HG03457 (cell line): ENCODE results near the gene MYO1B.

Experiments used
- ATAC-seq: cut with Tn5 transposase; IDR thresholded peaks from one replicate; pipeline ENCODE4 v1.9.1; 2021; ENCODE audit warnings: moderate number of reproducible peaks; ENCODE audit not compliant: unreplicated experiment

Gene MYO1B

DNA sequence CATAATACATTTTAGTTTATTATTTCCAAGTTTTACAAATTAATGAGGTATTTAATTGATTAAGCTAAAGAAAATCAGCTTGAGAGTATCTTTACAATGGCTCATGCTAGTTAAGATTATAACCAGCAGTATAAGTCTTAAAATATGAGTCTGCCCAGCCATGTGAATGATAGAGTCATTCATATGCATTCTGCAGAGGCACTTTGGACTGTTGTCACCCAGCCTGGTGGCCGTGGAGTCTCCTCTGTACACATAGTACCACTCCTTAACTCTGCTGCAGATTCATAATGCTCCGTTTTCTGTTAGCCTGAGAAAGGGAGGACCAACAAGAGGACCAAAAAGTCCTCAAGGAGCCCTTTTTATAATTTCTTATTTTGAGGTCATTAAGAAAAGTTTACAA lies 148.8 kb downstream of the MYO1B start:
- ATAC-seq: no peak

GRCh38 chr2:191396794-191397193 lies 151.6 kb downstream of the MYO1B start:
- no peak for ATAC-seq

DNA sequence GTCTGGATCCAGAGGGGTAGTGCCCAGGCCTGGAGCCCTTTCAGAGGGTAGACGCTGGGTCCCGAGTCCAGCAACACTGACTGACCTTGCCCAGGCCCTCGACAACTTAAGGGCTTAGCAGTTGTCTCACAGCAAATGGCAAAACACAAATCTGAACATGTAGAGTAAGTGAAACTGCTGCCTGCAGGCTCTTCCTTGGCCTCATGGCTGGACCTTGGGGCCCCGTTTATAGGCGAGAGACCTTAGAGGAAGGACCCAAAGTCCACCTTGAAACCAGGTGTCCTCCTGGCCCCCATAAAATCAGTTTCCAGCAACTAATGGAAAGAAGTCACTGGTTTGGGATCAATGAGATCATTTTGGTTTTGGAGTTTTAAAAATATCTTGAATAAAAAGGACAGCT lies 154.4 kb downstream of the MYO1B start:
- ATAC-seq: no peak

DNA sequence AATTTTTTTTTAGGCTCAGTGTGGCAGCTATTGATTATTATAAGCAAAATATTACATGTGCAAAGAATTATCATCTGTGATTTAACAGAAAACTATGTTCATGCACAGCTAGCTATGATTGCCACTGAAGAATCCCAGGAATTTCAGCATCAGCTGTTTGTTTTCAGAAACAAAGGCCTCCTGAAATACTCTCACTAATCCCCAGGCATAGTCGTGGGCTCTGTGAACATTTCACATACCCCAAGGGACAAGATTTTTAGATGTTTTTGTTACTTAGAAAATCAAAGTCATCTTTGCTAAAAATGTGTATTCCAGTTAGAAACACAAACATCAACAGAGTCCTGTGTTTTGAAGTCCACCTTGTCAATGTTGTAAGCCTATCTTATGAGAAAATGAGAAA lies 156.1 kb downstream of the MYO1B start:
- no peak for ATAC-seq

GRCh38 chr2:191402966-191403565 lies 157.9 kb downstream of the MYO1B start:
- no peak for ATAC-seq

- no peak for ATAC-seq
Measured at GRCh38 chr2:191404568-191404991, 159.4 kb downstream of the MYO1B start.

DNA sequence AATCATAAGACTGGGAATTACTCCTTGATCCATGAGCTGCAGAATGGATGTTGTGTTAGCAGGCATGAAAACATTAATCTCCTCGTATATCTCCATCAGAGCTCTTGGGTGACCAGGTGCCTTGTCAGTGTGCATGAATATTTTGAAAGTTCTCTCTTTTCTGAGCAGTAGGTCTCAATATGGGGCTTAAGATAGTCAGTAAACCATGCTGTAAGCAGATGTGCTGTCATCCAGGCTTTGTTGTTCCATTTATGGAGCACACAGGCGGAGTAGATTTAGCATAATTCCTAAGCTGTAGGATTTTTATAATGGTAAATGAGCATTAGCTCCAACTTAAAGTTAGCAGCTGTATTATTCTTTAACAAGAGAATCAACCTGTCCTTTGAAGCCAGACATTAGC lies 160.3 kb downstream of the MYO1B start:
- ATAC-seq: no peak

DNA sequence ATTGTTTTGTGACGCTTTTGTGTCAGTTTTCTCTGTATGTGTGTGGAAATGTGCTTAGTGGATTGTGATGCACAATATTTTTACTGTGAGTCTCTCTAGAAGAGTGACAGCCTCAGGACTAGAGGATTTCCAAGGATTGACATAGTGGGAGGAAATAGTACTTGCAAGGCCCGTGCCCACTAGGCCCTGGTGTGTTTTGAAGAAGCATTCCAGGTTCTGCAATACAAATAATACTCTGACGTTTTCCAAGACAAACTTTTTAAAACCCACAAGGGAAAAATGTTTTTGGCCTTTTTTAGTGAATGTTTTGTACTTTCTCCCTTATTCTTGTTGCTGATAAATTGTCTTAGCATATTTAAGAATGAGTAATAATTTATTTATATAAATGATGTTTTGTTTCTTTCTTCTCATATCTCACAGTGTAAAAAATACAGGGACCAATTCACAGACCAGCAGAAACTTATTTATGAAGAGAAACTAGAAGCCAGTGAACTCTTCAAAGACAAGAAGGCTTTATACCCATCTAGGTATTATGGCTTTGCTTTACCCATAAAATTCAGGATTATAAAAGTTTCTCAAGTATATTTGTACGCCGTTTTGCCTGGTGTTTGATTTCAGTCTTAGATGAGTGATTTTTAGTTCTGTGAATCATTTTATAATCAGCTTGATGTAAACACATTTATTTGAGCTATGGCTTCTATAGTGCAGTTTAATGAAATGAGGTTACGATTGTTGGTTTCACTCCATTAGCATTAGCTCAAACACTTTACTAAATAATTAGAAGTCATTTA lies 165.6 kb downstream of the MYO1B start:
- ATAC-seq: no peak

- no peak for ATAC-seq
Measured at GRCh38 chr2:191411472-191411871, 166.3 kb downstream of the MYO1B start.

GRCh38 chr2:191412353-191412752 lies 167.1 kb downstream of the MYO1B start:
- no peak for ATAC-seq

- ATAC-seq: no peak
Measured at GRCh38 chr2:191415101-191415500, 169.9 kb downstream of the MYO1B start.

- ATAC-seq: no peak
Measured at GRCh38 chr2:191415858-191416257, 170.7 kb downstream of the MYO1B start.

DNA sequence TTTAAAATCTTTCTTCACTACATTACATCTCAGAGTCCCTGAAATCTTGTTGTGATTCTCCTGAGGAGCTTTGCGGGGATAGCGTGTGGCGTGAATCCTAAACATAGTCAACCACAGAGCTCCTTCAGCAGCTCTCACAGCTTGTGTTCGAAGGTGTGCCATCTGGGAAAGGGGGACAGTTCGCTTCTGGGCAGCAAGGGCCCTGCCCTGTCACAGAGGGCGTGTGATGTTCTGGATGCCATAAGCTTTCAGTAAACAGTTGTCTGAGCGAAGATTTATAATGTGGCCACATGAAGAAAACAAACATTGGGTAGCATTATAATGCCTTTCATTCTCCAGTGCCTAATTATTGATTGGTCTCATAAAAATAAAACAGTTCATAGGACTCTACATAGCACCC lies 172.5 kb downstream of the MYO1B start:
- ATAC-seq: no peak

- ATAC-seq: no peak
Measured at GRCh38 chr2:191421950-191422349, 176.7 kb downstream of the MYO1B start.

GRCh38 chr2:191427031-191427430 lies 181.8 kb downstream of the MYO1B start:
- no peak for ATAC-seq

- no peak for ATAC-seq
Measured at GRCh38 chr2:191428141-191428540, 182.9 kb downstream of the MYO1B start.

GRCh38 chr2:191430476-191430875 lies 185.3 kb downstream of the MYO1B start:
- ATAC-seq: no peak

GRCh38 chr2:191432121-191432520 lies 186.9 kb downstream of the MYO1B start:
- no peak for ATAC-seq

DNA sequence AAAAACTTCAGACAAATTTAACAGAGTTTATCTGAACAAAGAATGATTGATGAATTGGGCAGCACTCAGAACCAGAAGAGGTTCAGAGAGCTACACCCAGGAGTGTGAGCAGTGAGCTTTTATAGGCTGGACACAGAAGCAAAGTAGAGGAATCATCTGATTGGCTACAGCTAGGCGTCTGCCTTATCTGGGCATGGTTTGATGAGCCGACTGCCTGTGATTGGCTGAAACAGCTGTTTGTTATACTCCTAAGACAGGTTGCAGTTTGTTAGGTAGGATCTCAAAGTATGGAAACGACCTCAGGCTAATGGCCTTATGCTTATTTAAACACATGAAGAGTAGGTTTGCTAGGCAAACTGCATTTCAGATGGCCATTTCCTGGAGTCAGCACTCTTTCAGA lies 188.9 kb downstream of the MYO1B start:
- ATAC-seq: no peak

GRCh38 chr2:191435141-191435540 lies 189.9 kb downstream of the MYO1B start:
- ATAC-seq: no peak

DNA sequence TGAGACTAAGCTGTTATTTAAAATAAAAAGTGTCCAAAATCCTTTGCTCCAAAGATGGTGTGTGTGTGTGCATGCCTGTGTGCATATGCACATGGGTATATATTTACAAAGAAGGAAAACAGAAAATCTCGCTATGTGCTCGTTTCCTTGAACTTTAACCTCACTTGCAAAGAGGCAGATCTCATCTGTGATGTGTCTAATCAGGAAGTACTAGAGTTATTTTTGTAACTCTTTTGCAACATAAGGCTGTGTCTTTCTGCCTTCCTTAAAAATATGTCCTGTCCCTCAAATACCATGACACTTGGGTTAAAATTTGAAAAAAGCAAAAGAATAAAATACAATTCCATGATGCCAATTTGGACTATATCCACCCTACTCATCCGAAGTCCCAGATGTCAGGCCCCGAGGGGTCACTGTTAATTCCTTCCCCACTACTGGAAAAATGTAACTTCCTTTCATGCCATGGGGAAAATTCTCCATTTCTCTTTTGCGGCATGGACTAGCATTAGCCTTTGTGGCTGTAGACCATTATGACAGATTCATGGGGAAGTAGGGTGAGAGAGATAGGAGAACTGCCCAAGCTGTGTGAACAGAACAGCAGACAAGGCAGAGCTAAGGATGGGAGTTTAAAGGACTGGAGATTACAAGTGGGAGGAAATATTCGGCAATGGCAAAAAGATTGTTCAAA lies 191.3 kb downstream of the MYO1B start:
- ATAC-seq: no peak

DNA sequence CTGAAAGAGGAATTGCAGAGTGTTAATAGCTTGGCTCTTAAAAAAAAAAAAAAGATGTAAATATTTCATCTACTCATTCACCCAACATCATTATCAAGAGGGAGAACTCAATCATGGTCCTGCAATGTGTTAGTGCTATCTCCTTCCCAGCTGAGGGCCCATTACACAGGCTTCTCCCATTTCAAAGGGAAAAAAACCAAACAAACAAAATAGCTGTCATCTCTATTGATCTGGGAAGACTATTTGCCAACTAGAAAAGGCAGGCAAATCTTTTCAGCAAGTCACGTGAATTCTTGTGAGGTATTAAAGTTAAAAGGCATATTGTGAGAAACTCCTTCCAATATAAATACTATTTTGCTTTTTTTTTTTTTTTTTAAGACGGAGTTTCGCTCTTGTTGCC lies 194.3 kb downstream of the MYO1B start:
- no peak for ATAC-seq
